Astrocyte (in vitro differentiated cells and primary cell): ENCODE data around the gene ITGAE.

Experiments used
- CTCF ChIP-seq: IDR thresholded peaks from 2 replicates; pipeline ENCODE4 v1.5.1; 2011; ENCODE audit warnings: low read depth, mild to moderate bottlenecking, inconsistent platforms, low read length, moderate library complexity; ENCODE audit not compliant: insufficient read depth
- EZH2 ChIP-seq: IDR thresholded peaks from 2 replicates; pipeline ENCODE4 v1.6.1; 2012; ENCODE audit warnings: mild to moderate bottlenecking, low read length, inconsistent platforms; ENCODE audit not compliant: insufficient read depth

GRCh38 chr17:3845291-3845620 lies 44.3 kb upstream of the ITGAE start:
- TF ChIP-seq CTCF, result no peak
- no peak for TF ChIP-seq EZH2
